Activated CD4-positive, CD25-positive, alpha-beta regulatory T cell treated with anti-CD3 and anti-CD28 coated beads, Interleukin-2, amount 50 U/mL, for 72 hours (primary cell): Measurements from ENCODE around the gene MLYCD.

Experiments
- DNase-seq: peaks from one replicate; pipeline ENCODE4 v3.0.0; 2021

MLYCD gene

DNA sequence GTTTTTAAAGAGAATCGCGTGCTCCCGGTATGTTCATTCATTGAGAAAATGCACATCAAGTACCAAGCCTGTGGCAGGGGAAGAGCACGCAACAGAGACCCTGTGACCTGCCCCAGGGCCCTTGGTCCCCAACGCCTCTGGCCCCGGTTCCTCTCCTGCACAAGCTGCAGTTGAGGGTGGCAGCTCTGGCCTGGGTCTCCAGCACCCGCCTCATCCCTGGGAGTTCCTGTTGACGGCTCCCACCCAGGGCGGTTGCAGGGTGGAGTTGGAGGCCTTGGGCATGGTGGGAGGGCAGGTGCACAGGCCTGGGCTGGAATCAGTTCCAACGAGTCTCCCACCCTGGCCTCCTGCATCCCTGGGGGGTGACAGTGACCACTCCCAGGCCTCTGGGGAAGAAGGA is 74.2 kb downstream of the MLYCD start:
- DNase-seq: no peak

GRCh38 chr16:83973581-83974385 is 74.9 kb downstream of the MLYCD start:
- no peak for DNase-seq

DNA sequence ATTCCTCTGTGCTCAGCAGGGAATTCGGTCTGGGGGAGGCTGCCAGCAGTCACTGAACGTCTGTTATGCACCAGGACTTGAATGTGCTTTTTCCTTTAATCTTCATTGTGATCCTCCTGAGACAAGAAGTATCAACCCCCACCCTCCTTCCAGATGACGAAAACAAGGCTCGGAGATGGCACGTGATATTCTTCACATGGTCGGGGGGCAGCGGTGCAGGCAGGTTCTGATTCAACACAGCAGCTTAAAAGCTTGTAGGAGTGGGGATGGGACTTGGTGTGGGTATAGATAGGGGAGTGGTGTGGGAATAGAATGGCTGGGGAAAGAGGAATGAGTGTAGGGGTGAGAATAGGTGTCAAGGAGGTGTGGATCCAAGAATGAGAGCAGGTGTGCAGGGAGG is 75.6 kb downstream of the MLYCD start:
- no peak for DNase-seq

- no peak for DNase-seq
These were observed 76.8 kb downstream of the MLYCD start for GRCh38 chr16:83975590-83976260.
